K562 (cell line): ENCODE data around the gene TRAIP. TPM values are rescaled to one million over a fixed set of nuclear protein-coding genes. Genes with fewer than 3 reads are reported as not detected.

Experiments
- ATAC-seq: fragments of 200-7000 bp; cut with Tn5 transposase; 3 replicates; pipeline ENCODE4 v1.9.1; 2020; ENCODE audit warnings: moderate library complexity
- BruUV-seq: library from RNA; stranded (reverse); fragments of 400-500 nt; replicated peaks from 2 replicates; lab custom pipeline; 2021; lab: Mats Ljungman, UMichigan
- CTCF ChIA-PET: fragments of 300-600 bp; formaldehyde crosslinking; extraction: SDS; loops from one replicate; lab custom pipeline; 2021; ENCODE audit warnings: low intra/inter-chr PET ratio; lab: Yijun Ruan, JAX
- POLR2A ChIA-PET: fragments of 300-600, 350-650 bp; sonication (Branson Sonifier 250); formaldehyde crosslinking; extraction: SDS; loops from one replicate; lab custom pipeline; 2021; ENCODE audit warnings: antibody characterized with exemption, inconsistent platforms; lab: Yijun Ruan, JAX
- DNase-seq, 4 experiments: peaks; one replicate each; pipeline versions ENCODE4 v3.0.0 to v3.0.0-alpha.2; 2011 to 2018; ENCODE audit warnings: low spot score in 3 of 4, mixed read lengths in 3 of 4; ENCODE audit errors: extremely low read depth in 1 of 4
- FAIRE-seq: peaks from 2 replicates; lab custom pipeline; 2011; peaks lifted over from hg19 to GRCh38; lab: Jason Lieb, UNC
- H2AFZ ChIP-seq: 2 replicates; pipeline ENCODE4 v1.6.0; 2011; ENCODE audit warnings: low read depth, low read length, control low read depth, inconsistent platforms
- H3K27ac ChIP-seq: fragments of 200-600 bp; 3 replicates; pipeline ENCODE4 v1.8.0; 2011; ENCODE audit warnings: low read depth, mild to moderate bottlenecking, control low read depth, inconsistent platforms, low read length, moderate library complexity, mixed read lengths; ENCODE audit errors: extremely low read depth
- H3K27me3 ChIP-seq, 2 experiments: fragments of 300-600 bp in 1 of 2; 2 replicates in 1 of 2; 3 replicates in 1 of 2; pipeline versions ENCODE4 v1.6.0 to v1.8.0; 2011; ENCODE audit warnings: inconsistent platforms in 2 of 2, low read length in 2 of 2, mild to moderate bottlenecking in 1 of 2, mixed read lengths in 1 of 2, moderate library complexity in 1 of 2; ENCODE audit not compliant: control insufficient read depth in 2 of 2, insufficient read depth in 2 of 2
- H3K36me3 ChIP-seq: fragments of 300-600 bp; 3 replicates; pipeline ENCODE4 v1.8.0; 2011; ENCODE audit warnings: mild to moderate bottlenecking, low read length, inconsistent platforms; ENCODE audit not compliant: control insufficient read depth, insufficient read depth
- H3K4me1 ChIP-seq, 2 experiments: fragments of 200-600 bp in 1 of 2; replicated peaks in 1 of 2; 2 replicates in 1 of 2; 3 replicates in 1 of 2; pipeline versions ENCODE4 v1.5.1 to v1.8.0; 2011; ENCODE audit warnings: inconsistent platforms in 2 of 2, low read length in 2 of 2, mild to moderate bottlenecking in 1 of 2, mixed read lengths in 1 of 2, moderate library complexity in 1 of 2; ENCODE audit not compliant: control insufficient read depth in 2 of 2, insufficient read depth in 2 of 2
- H3K4me2 ChIP-seq: 2 replicates; pipeline ENCODE4 v1.6.1; 2011; ENCODE audit warnings: low read length, control low read depth, inconsistent platforms, mixed read lengths; ENCODE audit not compliant: insufficient read depth
- H3K4me3 ChIP-seq: fragments of 200-600 bp; sonication (generic), shearing (Covaris generic); 2 replicates; pipeline ENCODE4 v1.5.1; 2016; ENCODE audit warnings: control low read depth, inconsistent platforms
- H3K79me2 ChIP-seq: fragments of 200-600 bp; 3 replicates; pipeline ENCODE4 v1.8.0; 2011; ENCODE audit warnings: low read length, inconsistent platforms; ENCODE audit not compliant: control insufficient read depth, insufficient read depth
- H3K9ac ChIP-seq, 2 experiments: 2 replicates each; pipeline versions ENCODE4 v1.6.0 to v1.6.1; 2011; ENCODE audit warnings: low read depth in 2 of 2, low read length in 2 of 2, control low read depth in 1 of 2, inconsistent platforms in 1 of 2, mild to moderate bottlenecking in 1 of 2, mixed read lengths in 1 of 2; ENCODE audit not compliant: insufficient read depth in 1 of 2
- H3K9me1 ChIP-seq: one replicate; pipeline ENCODE4 v1.6.0; 2011; ENCODE audit warnings: inconsistent platforms, mild to moderate bottlenecking, low read length, moderate library complexity; ENCODE audit not compliant: control insufficient read depth, insufficient read depth
- H3K9me3 ChIP-seq: replicated peaks from 2 replicates; pipeline ENCODE4 v1.5.1; 2011; ENCODE audit warnings: low read depth, low read length, inconsistent platforms; ENCODE audit not compliant: control insufficient read depth, insufficient read depth
- H4K20me1 ChIP-seq: replicated peaks from 2 replicates; pipeline ENCODE4 v1.6.1; 2011; ENCODE audit warnings: low read length, inconsistent platforms, mixed read lengths; ENCODE audit not compliant: control insufficient read depth, insufficient read depth
- CAMTA2 ChIP-seq: fragments of 250-450 bp; sonication (Bioruptor Pico); conservative IDR thresholded peaks from 2 replicates; pipeline ENCODE4 v1.5.1; 2022
- NCOR1 ChIP-seq: fragments of 450-650 bp; IDR thresholded peaks from 2 replicates; pipeline ENCODE4 v1.6.1; 2016; ENCODE audit warnings: mild to moderate bottlenecking, moderate library complexity
- SIX5 ChIP-seq, 2 experiments: IDR thresholded peaks; 2 replicates each; pipeline ENCODE4 v1.6.1; 2011; ENCODE audit warnings: low read length in 2 of 2, borderline replicate concordance in 1 of 2, low read depth in 1 of 2, mild to moderate bottlenecking in 1 of 2, moderate library complexity in 1 of 2; ENCODE audit not compliant: insufficient read depth in 1 of 2
- TAF9B ChIP-seq: fragments of 450-650 bp; IDR thresholded peaks from 2 replicates; pipeline ENCODE4 v1.6.1; 2018; ENCODE audit warnings: mild to moderate bottlenecking; ENCODE audit not compliant: partially characterized antibody
- ZNF263 ChIP-seq: sonication (generic); formaldehyde crosslinking; IDR thresholded peaks from 2 replicates; pipeline ENCODE4 v1.8.0; 2022; ENCODE audit warnings: mild to moderate bottlenecking, missing genetic modification reagents, borderline replicate concordance
- ZNF316 ChIP-seq: fragments of 450-650 bp; IDR thresholded peaks from 2 replicates; pipeline ENCODE4 v1.6.1; 2016
- WGBS: fragments of 100-300 bp; shearing (Covaris generic); methylation state at CpG from one replicate; pipeline ENCODE4 v1.1.6; 2016; ENCODE audit warnings: low coverage, mixed read lengths; ENCODE audit not compliant: insufficient coverage; ENCODE audit errors: missing lambda C conversion rate; 5-methylcytosine and 5-hydroxymethylcytosine counted together
- in situ Hi-C: fragments of 300-500 bp; cut with MboI; formaldehyde crosslinking; loops from 4 replicates; pipeline ENCODE4 v1.15.0; 2018; ENCODE audit warnings: inconsistent platforms, mixed read lengths
- intact Hi-C: fragments of 100-400 bp; cut with micrococcal nuclease; formaldehyde crosslinking; loops from 2 replicates; pipeline ENCODE4 v1.14.2; 2022
- polyA plus RNA-seq, 8 experiments: library from polyadenylated mRNA; depleted of rRNA in 4 of 8; stranded (reverse) in 5 of 8; unstranded in 3 of 8; fragments of >200 nt; fragmentation: Nextera tagmentation in 2 of 8; fragmentation: Illumina TruSeq in 1 of 8; extraction: Ambion mirVana in 2 of 8; extraction: Trizol in 1 of 8; gene quantifications; 2 replicates each; pipeline versions ENCODE4 v1.2.1 to v1.2.3, GENCODE V29; 2011 to 2014; ENCODE audit warnings: inconsistent platforms in 1 of 8, missing spikeins in 1 of 8
- total RNA-seq, 7 experiments: library from RNA; depleted of rRNA in 6 of 7; stranded (reverse); fragments of >200 nt in 6 of 7; fragmentation: Illumina TruSeq in 2 of 7; extraction: Trizol in 2 of 7; gene quantifications; 2 replicates each; pipeline versions ENCODE4 v1.2.1 to v1.2.3, GENCODE V29; 2011 to 2021; ENCODE audit warnings: low replicate concordance in 1 of 7

TRAIP gene
- total and polyA plus RNA-seq, 9 of the 15 experiments (the other 6 are each of a cell fraction or from before 2014, with no cell fraction given): 14.3 to 38.6 (median 21.2) TPM

- ChIA-PET POLR2A (no interaction called here), CTCF (no interaction called here)
- Histone ChIP-seq H3K27ac (no peak overlapping the region), H3K9ac (no peak overlapping the region), H3K4me2 (no peak overlapping the region), H3K4me3 (no peak overlapping the region), H3K79me2 (no peaks in the 10 kb centered on the region), H4K20me1 (no peaks in the 10 kb centered on the region; the same call in 1 of the 2 replicates), H3K9me1 (no peaks in the 10 kb centered on the region), H3K9me3 (no peaks in the 10 kb centered on the region), H3K36me3 (no peaks in the 10 kb centered on the region), H2AFZ (no peak overlapping the region), H3K27me3 (peaks cover 0 to 9% of the 10 kb centered on the region in 2 experiments; a peak in 2 of 5 replicates), H3K4me1 (peaks cover 11 to 20% of the 10 kb centered on the region in 2 experiments; a peak in 4 of 5 replicates)
- 8% methylated on average over 5 of the region's 5 CpGs for WGBS
- FAIRE-seq (no peak), ATAC-seq (no peak), DNase-seq (no peak)
- intact Hi-C loops: no loop called here
- in situ Hi-C loops: no loop called here
- no TSS peak for BruUV-seq
- no peak for TF ChIP-seq TAF9B
- no peak for TF ChIP-seq ZNF316
- TF ChIP-seq NCOR1: no peak
Measured at GRCh38 chr3:49876567-49876966, 20.2 kb upstream of the TRAIP start.

DNA sequence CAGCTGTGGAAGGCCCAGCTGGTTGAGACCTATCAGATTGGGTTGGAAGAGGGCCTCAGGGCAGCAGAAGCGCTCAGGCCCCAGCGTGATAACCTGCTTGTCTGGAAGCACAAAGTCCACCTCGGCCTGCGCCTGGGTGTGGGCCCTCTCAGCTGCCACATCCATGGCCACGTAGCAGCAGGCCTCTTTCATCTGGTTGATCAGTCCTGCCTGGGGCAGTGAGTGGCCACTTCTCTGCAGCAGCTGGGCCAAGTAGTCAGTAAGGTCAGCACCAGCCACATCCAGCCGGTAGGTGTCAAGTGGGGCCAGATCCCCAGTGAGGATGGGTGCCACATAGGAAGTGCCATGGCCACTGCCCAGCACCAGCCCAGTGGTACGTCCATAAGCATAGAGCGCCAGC, 17.3 kb upstream of the TRAIP start:
- no peaks in the 10 kb centered on the region for H3K9me3 ChIP-seq
- no peak overlapping the region for H3K27ac ChIP-seq
- H3K4me1 ChIP-seq: peaks cover 0 to 21% of the 10 kb centered on the region in 2 experiments; a peak in 2 of 5 replicates
- H3K4me2 ChIP-seq: no peak overlapping the region
- in situ Hi-C loops (no loop called here), intact Hi-C loops (no loop called here)
- H4K20me1 ChIP-seq: no peaks in the 10 kb centered on the region; the same call in 1 of the 2 replicates
- no peak overlapping the region for H2AFZ ChIP-seq
- ATAC-seq (no peak), FAIRE-seq (no peak), DNase-seq (no peak)
- ChIA-PET POLR2A (no interaction called here), CTCF (no interaction called here)
- H3K9ac ChIP-seq: no peak overlapping the region
- peaks cover 0 to 15% of the 10 kb centered on the region in 2 experiments; a peak in 2 of 5 replicates for H3K27me3 ChIP-seq
- WGBS: 14% methylated on average over 8 of the region's 8 CpGs
- H3K36me3 ChIP-seq: no peaks in the 10 kb centered on the region
- TF ChIP-seq CAMTA2 (CRISPR knock-in tag) (no peak), ZNF263 (CRISPR knock-in tag) (no peak), SIX5 (IDR thresholded peaks at IDR 0.05; ENCODE audit: borderline replicate concordance in 1 of 2, insufficient read depth in 1 of 2, low read depth in 1 of 2, low read length in 2 of 2) (no peak)
- H3K9me1 ChIP-seq: no peaks in the 10 kb centered on the region
- BruUV-seq: no TSS peak
- no peaks in the 10 kb centered on the region for H3K79me2 ChIP-seq
- H3K4me3 ChIP-seq: no peak overlapping the region
